Activated naive CD8-positive, alpha-beta T cell treated with anti-CD3 and anti-CD28 coated beads for 36 hours (primary cell): ENCODE results near the gene YDJC. TPM values are rescaled to one million over a fixed set of nuclear protein-coding genes. Genes with fewer than 3 reads are reported as not detected.
A peak's percentile ranks its signal among the peaks of the same experiment; 100 is the strongest.
"Not testable (repeated sequence)": the region's sequence is repeated elsewhere in the genome, so short reads cannot be mapped to it uniquely, and the experiment has no call there.

ENCODE experiments used
- DNase-seq: peaks from one replicate; pipeline ENCODE4 v3.0.0; 2021
- H3K27ac Mint-ChIP-seq: one replicate; pipeline ENCODE4 v1.8.0; 2022; ENCODE audit warnings: mild to moderate bottlenecking, moderate library complexity, mixed read lengths
- H3K27me3 Mint-ChIP-seq: one replicate; pipeline ENCODE4 v1.8.0; 2022; ENCODE audit warnings: mild to moderate bottlenecking, mixed read lengths
- H3K36me3 Mint-ChIP-seq: one replicate; pipeline ENCODE4 v1.8.0; 2021; ENCODE audit warnings: mild to moderate bottlenecking, mixed read lengths
- H3K4me1 Mint-ChIP-seq: one replicate; pipeline ENCODE4 v1.8.0; 2021; ENCODE audit warnings: mixed read lengths
- H3K4me3 Mint-ChIP-seq: one replicate; pipeline ENCODE4 v1.8.0; 2022; ENCODE audit warnings: mild to moderate bottlenecking, moderate library complexity, mixed read lengths
- H3K9me3 Mint-ChIP-seq: one replicate; pipeline ENCODE4 v1.8.0; 2022; ENCODE audit warnings: mixed read lengths
- total RNA-seq, 2 experiments: library from RNA; stranded (reverse); gene quantifications; one replicate each; pipeline ENCODE4 v1.2.3, GENCODE V29; 2021

Gene YDJC
- total RNA-seq, 2 experiments from 2014 or later: 83.0 to 86.4 TPM

GRCh38 chr22:21611210-21611977, 18.4 kb downstream of the YDJC start:
- Mint-ChIP-seq H3K9me3 (no peaks in the 10 kb centered on the region), H3K36me3 (peaks cover 18% of the 10 kb centered on the region), H3K4me1 (peaks cover 20% of the 10 kb centered on the region), H3K4me3 (no peak overlapping the region), H3K27me3 (no peaks in the 10 kb centered on the region), H3K27ac (peak overlapping the region; percentile 49)
- no peak for DNase-seq

- H3K4me1 Mint-ChIP-seq: peaks cover 17% of the 10 kb centered on the region
- peaks cover 16% of the 10 kb centered on the region for H3K36me3 Mint-ChIP-seq
- H3K27me3 Mint-ChIP-seq, H3K27ac Mint-ChIP-seq, DNase-seq, H3K4me3 Mint-ChIP-seq, H3K9me3 Mint-ChIP-seq: not testable (repeated sequence)
Measured at GRCh38 chr22:21609556-21610157, 20.2 kb downstream of the YDJC start.

GRCh38 chr22:21606775-21607174, 23.0 kb downstream of the YDJC start:
- Mint-ChIP-seq H3K27ac (no peak overlapping the region), H3K9me3 (no peaks in the 10 kb centered on the region)
- no peak for DNase-seq

GRCh38 chr22:21605887-21606564, 23.8 kb downstream of the YDJC start:
- Mint-ChIP-seq H3K27ac (no peak overlapping the region), H3K4me1 (peaks cover 22% of the 10 kb centered on the region), H3K4me3 (no peak overlapping the region), H3K27me3 (no peaks in the 10 kb centered on the region), H3K36me3 (peaks cover 8% of the 10 kb centered on the region), H3K9me3 (no peaks in the 10 kb centered on the region)
- DNase-seq: no peak

More at GRCh38 chr22:21606775-21607174, 23.0 kb downstream of the YDJC start:
- Mint-ChIP-seq H3K36me3 (peaks cover 12% of the 10 kb centered on the region), H3K4me1 (peaks cover 22% of the 10 kb centered on the region), H3K27me3 (no peaks in the 10 kb centered on the region), H3K4me3 (no peak overlapping the region)

- Mint-ChIP-seq H3K27me3 (no peaks in the 10 kb centered on the region), H3K27ac (no peak overlapping the region), H3K4me3 (no peak overlapping the region), H3K4me1 (peaks cover 27% of the 10 kb centered on the region), H3K9me3 (no peaks in the 10 kb centered on the region), H3K36me3 (peaks cover 11% of the 10 kb centered on the region)
- no peak for DNase-seq
Measured at GRCh38 chr22:21603973-21604372, 25.8 kb downstream of the YDJC start.

GRCh38 chr22:21602579-21602978, 27.2 kb downstream of the YDJC start:
- H3K27me3 Mint-ChIP-seq: no peaks in the 10 kb centered on the region
- peaks cover 15% of the 10 kb centered on the region for H3K36me3 Mint-ChIP-seq
- H3K4me1 Mint-ChIP-seq: peaks cover 30% of the 10 kb centered on the region
- no peaks in the 10 kb centered on the region for H3K9me3 Mint-ChIP-seq
- no peak for DNase-seq
- no peak overlapping the region for H3K4me3 Mint-ChIP-seq
- H3K27ac Mint-ChIP-seq: no peak overlapping the region

- no peak for DNase-seq
- Mint-ChIP-seq H3K4me3 (no peak overlapping the region), H3K27ac (peak overlapping the region; percentile 51), H3K4me1 (peaks cover 20% of the 10 kb centered on the region), H3K9me3 (no peaks in the 10 kb centered on the region), H3K36me3 (peaks cover 36% of the 10 kb centered on the region), H3K27me3 (no peaks in the 10 kb centered on the region)
Measured at GRCh38 chr22:21599053-21599893, 30.5 kb downstream of the YDJC start.

GRCh38 chr22:21598302-21598701, 31.5 kb downstream of the YDJC start:
- DNase-seq: no peak
- Mint-ChIP-seq H3K9me3 (no peaks in the 10 kb centered on the region), H3K4me1 (peaks cover 23% of the 10 kb centered on the region), H3K27ac (peak overlapping the region; percentile 66), H3K27me3 (no peaks in the 10 kb centered on the region), H3K36me3 (peaks cover 46% of the 10 kb centered on the region), H3K4me3 (no peak overlapping the region)

- not testable (repeated sequence) for H3K27ac Mint-ChIP-seq, H3K9me3 Mint-ChIP-seq, H3K27me3 Mint-ChIP-seq, DNase-seq, H3K4me3 Mint-ChIP-seq
- Mint-ChIP-seq H3K4me1 (peaks cover 24% of the 10 kb centered on the region), H3K36me3 (peaks cover 45% of the 10 kb centered on the region)
Measured at GRCh38 chr22:21596356-21597135, 33.3 kb downstream of the YDJC start.

GRCh38 chr22:21594865-21595452, 34.9 kb downstream of the YDJC start:
- no peaks in the 10 kb centered on the region for H3K9me3 Mint-ChIP-seq
- H3K4me1 Mint-ChIP-seq: peaks cover 29% of the 10 kb centered on the region

GRCh38 chr22:21593406-21594232, 36.2 kb downstream of the YDJC start:
- Mint-ChIP-seq H3K27me3 (no peaks in the 10 kb centered on the region), H3K9me3 (no peaks in the 10 kb centered on the region), H3K27ac (no peak overlapping the region), H3K4me1 (peaks cover 26% of the 10 kb centered on the region), H3K36me3 (peaks cover 39% of the 10 kb centered on the region), H3K4me3 (no peak overlapping the region)
- no peak for DNase-seq

More at GRCh38 chr22:21594865-21595452, 34.9 kb downstream of the YDJC start:
- H3K27me3 Mint-ChIP-seq: no peaks in the 10 kb centered on the region
- no peak overlapping the region for H3K4me3 Mint-ChIP-seq
- H3K36me3 Mint-ChIP-seq: peaks cover 45% of the 10 kb centered on the region
- H3K27ac Mint-ChIP-seq: no peak overlapping the region
- no peak for DNase-seq

- no peak for DNase-seq
- H3K27me3 Mint-ChIP-seq: no peaks in the 10 kb centered on the region
- H3K27ac Mint-ChIP-seq: no peak overlapping the region
- H3K4me3 Mint-ChIP-seq: no peak overlapping the region
- H3K9me3 Mint-ChIP-seq: no peaks in the 10 kb centered on the region
- H3K36me3 Mint-ChIP-seq: peaks cover 35% of the 10 kb centered on the region
- H3K4me1 Mint-ChIP-seq: peaks cover 32% of the 10 kb centered on the region
Measured at GRCh38 chr22:21592422-21592821, 37.4 kb downstream of the YDJC start.

- no peak overlapping the region for H3K4me3 Mint-ChIP-seq
- H3K27me3 Mint-ChIP-seq: no peaks in the 10 kb centered on the region
- H3K36me3 Mint-ChIP-seq: peaks cover 34% of the 10 kb centered on the region
- H3K27ac Mint-ChIP-seq: peak overlapping the region; percentile 31
- H3K9me3 Mint-ChIP-seq: no peaks in the 10 kb centered on the region
- no peak for DNase-seq
- H3K4me1 Mint-ChIP-seq: peaks cover 34% of the 10 kb centered on the region
Measured at GRCh38 chr22:21591695-21592094, 38.1 kb downstream of the YDJC start.
